ENCODE measurements around the gene ST6GALNAC1. TPM values are rescaled to one million over a fixed set of nuclear protein-coding genes. Genes with fewer than 3 reads are reported as not detected.
A peak's percentile ranks its signal among the peaks of the same experiment; 100 is the strongest.

ST6GALNAC1 gene
- total and polyA plus RNA-seq, 2 of the 13 experiments (the other 11 are each of a cell fraction or from before 2014, with no cell fraction given): not detected

DNA sequence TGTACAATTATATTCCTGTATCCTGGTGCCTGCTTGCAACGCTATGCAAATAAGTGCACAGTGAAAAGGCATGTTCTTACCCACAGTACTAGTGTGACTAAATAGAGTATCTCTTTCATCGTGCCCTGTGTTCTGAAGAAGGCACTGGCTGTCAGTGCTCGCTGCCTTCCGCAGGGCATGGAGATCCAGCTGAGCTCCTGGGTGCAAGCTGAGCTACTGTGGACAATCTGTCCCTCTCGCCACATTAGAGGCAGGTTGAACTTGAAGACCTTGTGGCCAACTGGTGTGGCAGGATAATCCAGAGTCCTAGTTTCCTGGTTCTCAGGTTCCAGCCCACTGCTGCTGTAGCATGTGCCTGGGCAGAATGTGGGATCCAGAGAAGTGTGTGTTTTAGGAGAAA, 1.9 kb upstream of the ST6GALNAC1 start (continued):
- TF ChIP-seq, protein P1, sequence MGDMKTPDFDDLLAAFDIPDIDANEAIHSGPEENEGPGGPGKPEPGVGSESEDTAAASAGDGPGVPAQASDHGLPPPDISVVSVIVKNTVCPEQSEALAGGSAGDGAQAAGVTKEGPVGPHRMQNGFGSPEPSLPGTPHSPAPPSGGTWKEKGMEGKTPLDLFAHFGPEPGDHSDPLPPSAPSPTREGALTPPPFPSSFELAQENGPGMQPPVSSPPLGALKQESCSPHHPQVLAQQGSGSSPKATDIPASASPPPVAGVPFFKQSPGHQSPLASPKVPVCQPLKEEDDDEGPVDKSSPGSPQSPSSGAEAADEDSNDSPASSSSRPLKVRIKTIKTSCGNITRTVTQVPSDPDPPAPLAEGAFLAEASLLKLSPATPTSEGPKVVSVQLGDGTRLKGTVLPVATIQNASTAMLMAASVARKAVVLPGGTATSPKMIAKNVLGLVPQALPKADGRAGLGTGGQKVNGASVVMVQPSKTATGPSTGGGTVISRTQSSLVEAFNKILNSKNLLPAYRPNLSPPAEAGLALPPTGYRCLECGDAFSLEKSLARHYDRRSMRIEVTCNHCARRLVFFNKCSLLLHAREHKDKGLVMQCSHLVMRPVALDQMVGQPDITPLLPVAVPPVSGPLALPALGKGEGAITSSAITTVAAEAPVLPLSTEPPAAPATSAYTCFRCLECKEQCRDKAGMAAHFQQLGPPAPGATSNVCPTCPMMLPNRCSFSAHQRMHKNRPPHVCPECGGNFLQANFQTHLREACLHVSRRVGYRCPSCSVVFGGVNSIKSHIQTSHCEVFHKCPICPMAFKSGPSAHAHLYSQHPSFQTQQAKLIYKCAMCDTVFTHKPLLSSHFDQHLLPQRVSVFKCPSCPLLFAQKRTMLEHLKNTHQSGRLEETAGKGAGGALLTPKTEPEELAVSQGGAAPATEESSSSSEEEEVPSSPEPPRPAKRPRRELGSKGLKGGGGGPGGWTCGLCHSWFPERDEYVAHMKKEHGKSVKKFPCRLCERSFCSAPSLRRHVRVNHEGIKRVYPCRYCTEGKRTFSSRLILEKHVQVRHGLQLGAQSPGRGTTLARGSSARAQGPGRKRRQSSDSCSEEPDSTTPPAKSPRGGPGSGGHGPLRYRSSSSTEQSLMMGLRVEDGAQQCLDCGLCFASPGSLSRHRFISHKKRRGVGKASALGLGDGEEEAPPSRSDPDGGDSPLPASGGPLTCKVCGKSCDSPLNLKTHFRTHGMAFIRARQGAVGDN (CRISPR knock-in tag; IDR thresholded peaks at IDR 0.05): peak; percentile 54
- no peak for TF ChIP-seq ZFP62 (CRISPR knock-in tag; IDR thresholded peaks at IDR 0.05)
- TF ChIP-seq ZNF574 (CRISPR knock-in tag; IDR thresholded peaks at IDR 0.05): no peak; the same call in 1 of the 2 replicates
- peak; percentile 74; the same call in 1 of the 2 replicates for TF ChIP-seq ZNF598 (CRISPR knock-in tag; IDR thresholded peaks at IDR 0.05; ENCODE audit: borderline replicate concordance)
- peak; percentile 40 for TF ChIP-seq SALL1 (CRISPR knock-in tag; IDR thresholded peaks at IDR 0.05)
- no peak for TF ChIP-seq EEA1 (CRISPR knock-in tag; IDR thresholded peaks at IDR 0.05; ENCODE audit: borderline replicate concordance)
- no peak for TF ChIP-seq ZNF441 (CRISPR knock-in tag; IDR thresholded peaks at IDR 0.05; ENCODE audit: borderline replicate concordance)
- TF ChIP-seq AKNA (CRISPR knock-in tag; IDR thresholded peaks at IDR 0.05; ENCODE audit: borderline replicate concordance): no peak
- TF ChIP-seq SOX5 (CRISPR knock-in tag; IDR thresholded peaks at IDR 0.05; ENCODE audit: borderline replicate concordance): no peak
- TF ChIP-seq ZNF562 (CRISPR knock-in tag; IDR thresholded peaks at IDR 0.05; ENCODE audit: borderline replicate concordance): no peak
- no peak for TF ChIP-seq NR3C1 (CRISPR knock-in tag; IDR thresholded peaks at IDR 0.05)
- TF ChIP-seq ARID3A (IDR thresholded peaks at IDR 0.05; ENCODE audit: low read depth, low read length): no peak
- TF ChIP-seq, protein P2, sequence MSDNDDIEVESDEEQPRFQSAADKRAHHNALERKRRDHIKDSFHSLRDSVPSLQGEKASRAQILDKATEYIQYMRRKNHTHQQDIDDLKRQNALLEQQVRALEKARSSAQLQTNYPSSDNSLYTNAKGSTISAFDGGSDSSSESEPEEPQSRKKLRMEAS (IDR thresholded peaks at IDR 0.05): peak; percentile 19; the same call in 1 of the 2 replicates
- 0 out of 2 replicates have a peak, but pooled peaks have one; percentile 52 for TF ChIP-seq FOXO4 (CRISPR knock-in tag; conservative IDR thresholded peaks at IDR 0.05)

All from HepG2 (cell line).